Stimulated activated CD4-positive, alpha-beta T cell treated with anti-CD3 and anti-CD28 coated beads, TNF-alpha, amount 100 ng/mL, for 1 hour (primary cell): ENCODE data around the gene SYTL4.

Source experiments
- DNase-seq, 3 donors: peaks; one replicate each; pipeline ENCODE4 v3.0.0-alpha.2; 2020; ENCODE audit warnings: low read depth in 3 of 3, low spot score in 1 of 3

The SYTL4 gene

GRCh38 chrX:100695302-100695701 is 36.6 kb downstream of the SYTL4 start:
- DNase-seq: no peak

GRCh38 chrX:100687546-100687945 is 44.4 kb downstream of the SYTL4 start:
- no peak for DNase-seq

- no peak for DNase-seq
Observed at GRCh38 chrX:100687128-100687527, 44.8 kb downstream of the SYTL4 start.

- DNase-seq: no peak
Observed at GRCh38 chrX:100685997-100686305, 46.0 kb downstream of the SYTL4 start.

- peak in 2 of 3 donors; percentile 14 to 24 for DNase-seq
Observed at GRCh38 chrX:100685284-100685996, 46.5 kb downstream of the SYTL4 start.

- no peak for DNase-seq
Observed at GRCh38 chrX:100682939-100683338, 49.0 kb downstream of the SYTL4 start.

- no peak for DNase-seq
Observed at GRCh38 chrX:100681599-100681998, 50.3 kb downstream of the SYTL4 start.

- no peak for DNase-seq
Observed at GRCh38 chrX:100680756-100681155, 51.2 kb downstream of the SYTL4 start.

GRCh38 chrX:100677611-100678181 is 54.2 kb downstream of the SYTL4 start:
- DNase-seq: no peak

GRCh38 chrX:100674705-100675104 is 57.2 kb downstream of the SYTL4 start:
- DNase-seq: no peak

GRCh38 chrX:100673397-100673953 is 58.4 kb downstream of the SYTL4 start:
- DNase-seq: no peak

GRCh38 chrX:100672966-100673365 is 59.0 kb downstream of the SYTL4 start:
- no peak for DNase-seq

GRCh38 chrX:100663642-100664041 is 68.3 kb downstream of the SYTL4 start:
- DNase-seq: no peak

- no peak for DNase-seq
Observed at GRCh38 chrX:100662796-100663195, 69.1 kb downstream of the SYTL4 start.

GRCh38 chrX:100662170-100662569 is 69.8 kb downstream of the SYTL4 start:
- no peak for DNase-seq

- DNase-seq: no peak
Observed at GRCh38 chrX:100659431-100660137, 72.3 kb downstream of the SYTL4 start.

- no peak for DNase-seq
Observed at GRCh38 chrX:100658941-100659381, 73.0 kb downstream of the SYTL4 start.

GRCh38 chrX:100654261-100654660 is 77.7 kb downstream of the SYTL4 start:
- DNase-seq: no peak

- no peak for DNase-seq
Observed at GRCh38 chrX:100652266-100652665, 79.7 kb downstream of the SYTL4 start.

- no peak for DNase-seq
Observed at GRCh38 chrX:100650841-100651240, 81.1 kb downstream of the SYTL4 start.

GRCh38 chrX:100649550-100650356 is 82.2 kb downstream of the SYTL4 start:
- no peak for DNase-seq
